IPS-20b (cell line): ENCODE results near the gene CSF3.

Source experiments
- H3K27ac ChIP-seq: one replicate; pipeline ENCODE4 v1.5.1; 2013; ENCODE audit warnings: low read length
- H3K27me3 ChIP-seq: 2 replicates; pipeline ENCODE4 v1.6.1; 2013; ENCODE audit warnings: mild to moderate bottlenecking, low read length, inconsistent platforms; ENCODE audit not compliant: insufficient read depth
- H3K36me3 ChIP-seq: 2 replicates; pipeline ENCODE4 v1.6.1; 2013; ENCODE audit warnings: low read depth, mild to moderate bottlenecking, inconsistent platforms, low read length, moderate library complexity; ENCODE audit not compliant: insufficient read depth
- H3K4me1 ChIP-seq: 2 replicates; pipeline ENCODE4 v1.6.1; 2013; ENCODE audit warnings: mild to moderate bottlenecking, control low read depth, inconsistent platforms, low read length, moderate library complexity; ENCODE audit not compliant: insufficient read depth
- H3K4me3 ChIP-seq: 2 replicates; pipeline ENCODE4 v1.5.1; 2013; ENCODE audit warnings: mild to moderate bottlenecking, low read length, inconsistent platforms
- H3K9ac ChIP-seq: 2 replicates; pipeline ENCODE4 v1.6.1; 2013; ENCODE audit warnings: low read depth, mild to moderate bottlenecking, inconsistent platforms, low read length, moderate library complexity
- H3K9me3 ChIP-seq: 2 replicates; pipeline ENCODE4 v1.6.1; 2013; ENCODE audit warnings: mild to moderate bottlenecking, low read depth, low read length, inconsistent platforms; ENCODE audit not compliant: insufficient read depth

Gene CSF3

GRCh38 chr17:39979893-39980350 lies 35.3 kb upstream of the CSF3 start:
- peak overlapping the region; percentile 73; the same call in 1 of the 2 replicates for H3K9ac ChIP-seq
- no peaks in the 10 kb centered on the region for H3K9me3 ChIP-seq
- H3K27ac ChIP-seq: no peak overlapping the region

GRCh38 chr17:39980351-39981206 lies 34.7 kb upstream of the CSF3 start, which contains the start of gene PSMD3:
PSMD3 (plus strand) TSS chr17:39980807; CDS start chr17:39980971, 164 bp downstream.
- H3K9me3 ChIP-seq: no peaks in the 10 kb centered on the region
- peak within 1 kb of the TSS; percentile 71 for H3K4me3 ChIP-seq
- H3K27ac ChIP-seq: peak within 1 kb of the TSS; percentile 59
- peaks cover 5% of the 10 kb centered on the region for H3K27me3 ChIP-seq
- peaks cover 13% of the 10 kb centered on the region; the same call in 1 of the 2 replicates for H3K4me1 ChIP-seq
- peaks cover 24% of the 10 kb centered on the region for H3K36me3 ChIP-seq
- peak within 1 kb of the TSS; percentile 73 for H3K9ac ChIP-seq

More at GRCh38 chr17:39979893-39980350, 35.3 kb upstream of the CSF3 start:
- peaks cover 17% of the 10 kb centered on the region for H3K36me3 ChIP-seq
- peaks cover 13% of the 10 kb centered on the region; the same call in 1 of the 2 replicates for H3K4me1 ChIP-seq
- H3K27me3 ChIP-seq: peaks cover 5% of the 10 kb centered on the region
- peak overlapping the region; percentile 71 for H3K4me3 ChIP-seq

GRCh38 chr17:39981207-39981741 lies 34.0 kb upstream of the CSF3 start:
- peak overlapping the region; percentile 59 for H3K27ac ChIP-seq
- peaks cover 13% of the 10 kb centered on the region; the same call in 1 of the 2 replicates for H3K4me1 ChIP-seq
- no peaks in the 10 kb centered on the region; the same call in 1 of the 2 replicates for H3K27me3 ChIP-seq
- peak overlapping the region; percentile 73 for H3K9ac ChIP-seq
- H3K4me3 ChIP-seq: peak overlapping the region; percentile 71
- H3K9me3 ChIP-seq: no peaks in the 10 kb centered on the region
- H3K36me3 ChIP-seq: peaks cover 30% of the 10 kb centered on the region

GRCh38 chr17:39981766-39982375 lies 33.4 kb upstream of the CSF3 start:
- Histone ChIP-seq H3K4me1 (peaks cover 13% of the 10 kb centered on the region; the same call in 1 of the 2 replicates), H3K36me3 (peaks cover 36% of the 10 kb centered on the region), H3K27ac (no peak overlapping the region)

GRCh38 chr17:39988206-39988810 lies 26.9 kb upstream of the CSF3 start:
- Histone ChIP-seq H3K27ac (no peak overlapping the region), H3K27me3 (no peaks in the 10 kb centered on the region), H3K4me3 (no peak overlapping the region), H3K9ac (no peak overlapping the region), H3K36me3 (peaks cover 98% of the 10 kb centered on the region), H3K4me1 (no peaks in the 10 kb centered on the region), H3K9me3 (no peaks in the 10 kb centered on the region)

More at GRCh38 chr17:39981766-39982375, 33.4 kb upstream of the CSF3 start:
- H3K4me3 ChIP-seq: peak overlapping the region; percentile 71
- no peaks in the 10 kb centered on the region; the same call in 1 of the 2 replicates for H3K27me3 ChIP-seq
- H3K9ac ChIP-seq: peak overlapping the region; percentile 73
- no peaks in the 10 kb centered on the region for H3K9me3 ChIP-seq

- Histone ChIP-seq H3K4me3 (no peak overlapping the region), H3K36me3 (peaks cover 86% of the 10 kb centered on the region), H3K9ac (no peak overlapping the region), H3K9me3 (no peaks in the 10 kb centered on the region), H3K27me3 (no peaks in the 10 kb centered on the region), H3K27ac (no peak overlapping the region), H3K4me1 (no peaks in the 10 kb centered on the region)
Observed at GRCh38 chr17:39994448-39994847, 20.8 kb upstream of the CSF3 start.

- H3K27ac ChIP-seq: no peak overlapping the region
- no peak overlapping the region for H3K4me3 ChIP-seq
- H3K9ac ChIP-seq: no peak overlapping the region
- peaks cover 77% of the 10 kb centered on the region for H3K36me3 ChIP-seq
- H3K27me3 ChIP-seq: no peaks in the 10 kb centered on the region
- H3K9me3 ChIP-seq: no peaks in the 10 kb centered on the region
- no peaks in the 10 kb centered on the region for H3K4me1 ChIP-seq
Observed at GRCh38 chr17:39995438-39995837, 19.8 kb upstream of the CSF3 start.

GRCh38 chr17:39996162-39996561 lies 19.1 kb upstream of the CSF3 start:
- H3K36me3 ChIP-seq: peaks cover 69% of the 10 kb centered on the region
- no peak overlapping the region for H3K4me3 ChIP-seq
- no peak overlapping the region for H3K9ac ChIP-seq

GRCh38 chr17:39996800-39997199 lies 18.4 kb upstream of the CSF3 start:
- Histone ChIP-seq H3K27me3 (no peaks in the 10 kb centered on the region), H3K27ac (no peak overlapping the region), H3K4me3 (no peak overlapping the region), H3K9me3 (no peaks in the 10 kb centered on the region), H3K4me1 (no peaks in the 10 kb centered on the region), H3K9ac (no peak overlapping the region), H3K36me3 (peaks cover 63% of the 10 kb centered on the region)

More at GRCh38 chr17:39996162-39996561, 19.1 kb upstream of the CSF3 start:
- Histone ChIP-seq H3K9me3 (no peaks in the 10 kb centered on the region), H3K27ac (no peak overlapping the region), H3K27me3 (no peaks in the 10 kb centered on the region), H3K4me1 (no peaks in the 10 kb centered on the region)

GRCh38 chr17:39997543-39997942 lies 17.7 kb upstream of the CSF3 start:
- no peak overlapping the region for H3K27ac ChIP-seq
- H3K4me3 ChIP-seq: no peak overlapping the region
- H3K9ac ChIP-seq: no peak overlapping the region
- H3K27me3 ChIP-seq: no peaks in the 10 kb centered on the region
- no peaks in the 10 kb centered on the region for H3K4me1 ChIP-seq
- no peaks in the 10 kb centered on the region for H3K9me3 ChIP-seq
- H3K36me3 ChIP-seq: peaks cover 55% of the 10 kb centered on the region

GRCh38 chr17:39999067-39999466 lies 16.2 kb upstream of the CSF3 start:
- no peaks in the 10 kb centered on the region for H3K4me1 ChIP-seq
- no peaks in the 10 kb centered on the region for H3K27me3 ChIP-seq
- no peak overlapping the region for H3K4me3 ChIP-seq
- no peaks in the 10 kb centered on the region for H3K9me3 ChIP-seq
- H3K9ac ChIP-seq: no peak overlapping the region
- peaks cover 40% of the 10 kb centered on the region for H3K36me3 ChIP-seq
- H3K27ac ChIP-seq: no peak overlapping the region
